ENCODE measurements around the gene LBX1.

LBX1 gene

GRCh38 chr10:101195921-101196320 is 33.3 kb downstream of the LBX1 start:
- H2AFZ ChIP-seq (ENCODE audit: low read depth, low read length) = no peak overlapping the region
- no peaks in the 10 kb centered on the region for H3K36me3 ChIP-seq (ENCODE audit: insufficient read depth, low read length)
- no peaks in the 10 kb centered on the region for H3K4me1 ChIP-seq (ENCODE audit: insufficient read depth, low read length)
- no peaks in the 10 kb centered on the region for H4K20me1 ChIP-seq (ENCODE audit: insufficient read depth, low read length)
- peaks cover 21% of the 10 kb centered on the region for H3K27me3 ChIP-seq (ENCODE audit: insufficient read depth, low read length, poor library complexity)
- H3K9me3 ChIP-seq (ENCODE audit: insufficient read depth, low read length, severe bottlenecking) = no peaks in the 10 kb centered on the region
- no peak overlapping the region for H3K4me3 ChIP-seq (ENCODE audit: low read depth in 1 of 2, low read length in 2 of 2)
- no peak overlapping the region for H3K4me2 ChIP-seq (ENCODE audit: insufficient read depth, low read length)
- H3K27ac ChIP-seq (ENCODE audit: low read length) = no peak overlapping the region
- ATAC-seq (ENCODE audit: insufficient read depth, low read depth) (no peak), DNase-seq (no peak)
- no peaks in the 10 kb centered on the region for H3K79me2 ChIP-seq (ENCODE audit: insufficient read depth, low read length)
- TF ChIP-seq CTCF (IDR thresholded peaks at IDR 0.05; ENCODE audit: borderline replicate concordance, extremely low read depth, low read length, poor library complexity, severe bottlenecking) (no peak), EZH2 (IDR thresholded peaks at IDR 0.05; ENCODE audit: borderline replicate concordance, low read depth, low read length, severe bottlenecking) (no peak)
- H3K9ac ChIP-seq (ENCODE audit: low read depth, low read length) = no peak overlapping the region

GRCh38 chr10:101189461-101190401 is 39.5 kb downstream of the LBX1 start:
- DNase-seq (peak; percentile 10), ATAC-seq (ENCODE audit: insufficient read depth, low read depth) (no peak)
- Histone ChIP-seq H2AFZ (ENCODE audit: low read depth, low read length) (no peak overlapping the region), H3K27me3 (ENCODE audit: insufficient read depth, low read length, poor library complexity) (peaks cover 6% of the 10 kb centered on the region), H3K27ac (ENCODE audit: low read length) (no peak overlapping the region), H3K4me2 (ENCODE audit: insufficient read depth, low read length) (no peak overlapping the region), H3K36me3 (ENCODE audit: insufficient read depth, low read length) (no peaks in the 10 kb centered on the region), H3K4me1 (ENCODE audit: insufficient read depth, low read length) (no peaks in the 10 kb centered on the region), H3K9ac (ENCODE audit: low read depth, low read length) (no peak overlapping the region), H4K20me1 (ENCODE audit: insufficient read depth, low read length) (no peaks in the 10 kb centered on the region), H3K4me3 (ENCODE audit: low read depth in 1 of 2, low read length in 2 of 2) (no peak overlapping the region), H3K79me2 (ENCODE audit: insufficient read depth, low read length) (no peaks in the 10 kb centered on the region), H3K9me3 (ENCODE audit: insufficient read depth, low read length, severe bottlenecking) (no peaks in the 10 kb centered on the region)
- no peak for TF ChIP-seq CTCF (IDR thresholded peaks at IDR 0.05; ENCODE audit: borderline replicate concordance, extremely low read depth, low read length, poor library complexity, severe bottlenecking)

- ATAC-seq (ENCODE audit: insufficient read depth, low read depth) (no peak), DNase-seq (no peak)
- TF ChIP-seq EZH2 (IDR thresholded peaks at IDR 0.05; ENCODE audit: borderline replicate concordance, low read depth, low read length, severe bottlenecking) = no peak
- TF ChIP-seq CTCF (IDR thresholded peaks at IDR 0.05; ENCODE audit: borderline replicate concordance, extremely low read depth, low read length, poor library complexity, severe bottlenecking) = no peak
- no peaks in the 10 kb centered on the region for H3K9me3 ChIP-seq (ENCODE audit: insufficient read depth, low read length, severe bottlenecking)
- H3K4me1 ChIP-seq (ENCODE audit: insufficient read depth, low read length) = no peaks in the 10 kb centered on the region
- peaks cover 6% of the 10 kb centered on the region for H3K27me3 ChIP-seq (ENCODE audit: insufficient read depth, low read length, poor library complexity)
- no peaks in the 10 kb centered on the region for H3K79me2 ChIP-seq (ENCODE audit: insufficient read depth, low read length)
- H3K4me3 ChIP-seq (ENCODE audit: low read depth in 1 of 2, low read length in 2 of 2) = no peak overlapping the region
- H4K20me1 ChIP-seq (ENCODE audit: insufficient read depth, low read length) = no peaks in the 10 kb centered on the region
- no peak overlapping the region for H3K9ac ChIP-seq (ENCODE audit: low read depth, low read length)
- H3K4me2 ChIP-seq (ENCODE audit: insufficient read depth, low read length) = no peak overlapping the region
- no peak overlapping the region for H3K27ac ChIP-seq (ENCODE audit: low read length)
- no peaks in the 10 kb centered on the region for H3K36me3 ChIP-seq (ENCODE audit: insufficient read depth, low read length)
- no peak overlapping the region for H2AFZ ChIP-seq (ENCODE audit: low read depth, low read length)
Measured at GRCh38 chr10:101188942-101189341, 40.3 kb downstream of the LBX1 start.
